Prostate gland (tissue), 2 donors: ENCODE data around the gene ANTKMT.

Experiments used
- POLR2A ChIP-seq: fragments of 450-650 bp; IDR thresholded peaks from one replicate; pipeline ENCODE4 v1.6.1; 2016; ENCODE audit warnings: antibody characterized with exemption, mild to moderate bottlenecking
- TF ChIP-seq, protein P1 (sequence below), 4 experiments: fragments of 200-600 bp in 2 of 4; fragments of 450-650 bp in 2 of 4; sonication (generic) in 2 of 4; IDR thresholded peaks; 1 replicate in 3 of 4; 2 replicates in 1 of 4; pipeline ENCODE4 v1.5.1; 2016 to 2019; ENCODE audit warnings: antibody characterized with exemption in 4 of 4, mild to moderate bottlenecking in 2 of 4, moderate library complexity in 2 of 4

DNA sequence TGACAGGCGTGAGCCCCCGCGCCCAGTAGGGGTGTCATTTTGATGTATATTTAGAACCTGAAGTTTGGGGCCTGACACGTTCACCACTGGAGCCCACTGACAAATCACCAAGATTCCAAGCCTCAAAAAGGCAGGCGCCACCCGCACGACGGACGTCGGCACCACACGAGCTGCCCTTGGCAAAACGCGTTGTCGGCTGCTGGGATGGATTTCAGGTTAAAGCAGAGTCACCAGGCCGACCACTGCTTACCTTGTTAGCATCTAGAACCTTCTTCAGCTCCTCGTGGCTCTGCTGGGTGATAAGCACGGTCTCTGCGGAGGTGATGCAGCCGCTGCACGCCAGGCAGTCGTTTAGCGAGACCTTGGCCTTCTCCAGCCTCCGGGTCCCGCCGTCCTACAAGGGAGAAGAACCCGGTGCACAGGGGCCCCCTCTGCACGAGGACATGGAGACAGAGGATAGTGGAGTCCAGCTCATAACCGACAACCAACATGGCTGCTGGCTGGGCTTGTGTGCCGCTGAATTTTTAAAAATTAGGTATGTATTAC lies 16.1 kb downstream of the ANTKMT start:
- TF ChIP-seq, protein P1, sequence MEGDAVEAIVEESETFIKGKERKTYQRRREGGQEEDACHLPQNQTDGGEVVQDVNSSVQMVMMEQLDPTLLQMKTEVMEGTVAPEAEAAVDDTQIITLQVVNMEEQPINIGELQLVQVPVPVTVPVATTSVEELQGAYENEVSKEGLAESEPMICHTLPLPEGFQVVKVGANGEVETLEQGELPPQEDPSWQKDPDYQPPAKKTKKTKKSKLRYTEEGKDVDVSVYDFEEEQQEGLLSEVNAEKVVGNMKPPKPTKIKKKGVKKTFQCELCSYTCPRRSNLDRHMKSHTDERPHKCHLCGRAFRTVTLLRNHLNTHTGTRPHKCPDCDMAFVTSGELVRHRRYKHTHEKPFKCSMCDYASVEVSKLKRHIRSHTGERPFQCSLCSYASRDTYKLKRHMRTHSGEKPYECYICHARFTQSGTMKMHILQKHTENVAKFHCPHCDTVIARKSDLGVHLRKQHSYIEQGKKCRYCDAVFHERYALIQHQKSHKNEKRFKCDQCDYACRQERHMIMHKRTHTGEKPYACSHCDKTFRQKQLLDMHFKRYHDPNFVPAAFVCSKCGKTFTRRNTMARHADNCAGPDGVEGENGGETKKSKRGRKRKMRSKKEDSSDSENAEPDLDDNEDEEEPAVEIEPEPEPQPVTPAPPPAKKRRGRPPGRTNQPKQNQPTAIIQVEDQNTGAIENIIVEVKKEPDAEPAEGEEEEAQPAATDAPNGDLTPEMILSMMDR (IDR thresholded peaks at IDR 0.05) = no peak
- no peak for TF ChIP-seq POLR2A
